Measurements from ENCODE around the gene PGP.

- TF ChIP-seq, protein P1, sequence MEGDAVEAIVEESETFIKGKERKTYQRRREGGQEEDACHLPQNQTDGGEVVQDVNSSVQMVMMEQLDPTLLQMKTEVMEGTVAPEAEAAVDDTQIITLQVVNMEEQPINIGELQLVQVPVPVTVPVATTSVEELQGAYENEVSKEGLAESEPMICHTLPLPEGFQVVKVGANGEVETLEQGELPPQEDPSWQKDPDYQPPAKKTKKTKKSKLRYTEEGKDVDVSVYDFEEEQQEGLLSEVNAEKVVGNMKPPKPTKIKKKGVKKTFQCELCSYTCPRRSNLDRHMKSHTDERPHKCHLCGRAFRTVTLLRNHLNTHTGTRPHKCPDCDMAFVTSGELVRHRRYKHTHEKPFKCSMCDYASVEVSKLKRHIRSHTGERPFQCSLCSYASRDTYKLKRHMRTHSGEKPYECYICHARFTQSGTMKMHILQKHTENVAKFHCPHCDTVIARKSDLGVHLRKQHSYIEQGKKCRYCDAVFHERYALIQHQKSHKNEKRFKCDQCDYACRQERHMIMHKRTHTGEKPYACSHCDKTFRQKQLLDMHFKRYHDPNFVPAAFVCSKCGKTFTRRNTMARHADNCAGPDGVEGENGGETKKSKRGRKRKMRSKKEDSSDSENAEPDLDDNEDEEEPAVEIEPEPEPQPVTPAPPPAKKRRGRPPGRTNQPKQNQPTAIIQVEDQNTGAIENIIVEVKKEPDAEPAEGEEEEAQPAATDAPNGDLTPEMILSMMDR (IDR thresholded peaks at IDR 0.05) = no peak
- no peak for TF ChIP-seq POLR2A (IDR thresholded peaks at IDR 0.05)
Observed at GRCh38 chr16:2242598-2242997, 28.0 kb upstream of the PGP start.

Data from uterus (tissue), 2 donors.